Fibroblast of lung (primary cell): ENCODE results near the gene KRT7.

ENCODE experiments used
- EZH2 ChIP-seq: IDR thresholded peaks from 2 replicates; pipeline ENCODE4 v1.5.1; 2012; ENCODE audit warnings: low read length, control low read depth, mild to moderate bottlenecking; ENCODE audit errors: missing control alignments
- TF ChIP-seq, protein P1 (sequence below), 2 donors: IDR thresholded peaks in 1 of 2; conservative IDR thresholded peaks in 1 of 2; 1 replicate in 1 of 2; 2 replicates in 1 of 2; pipeline ENCODE4 v1.5.1; 2011 to 2012; ENCODE audit warnings: low read length in 2 of 2, control low read depth in 1 of 2, inconsistent platforms in 1 of 2, low read depth in 1 of 2, mild to moderate bottlenecking in 1 of 2

GRCh38 chr12:52201451-52201839, 31.6 kb upstream of the KRT7 start:
- TF ChIP-seq, protein P1, sequence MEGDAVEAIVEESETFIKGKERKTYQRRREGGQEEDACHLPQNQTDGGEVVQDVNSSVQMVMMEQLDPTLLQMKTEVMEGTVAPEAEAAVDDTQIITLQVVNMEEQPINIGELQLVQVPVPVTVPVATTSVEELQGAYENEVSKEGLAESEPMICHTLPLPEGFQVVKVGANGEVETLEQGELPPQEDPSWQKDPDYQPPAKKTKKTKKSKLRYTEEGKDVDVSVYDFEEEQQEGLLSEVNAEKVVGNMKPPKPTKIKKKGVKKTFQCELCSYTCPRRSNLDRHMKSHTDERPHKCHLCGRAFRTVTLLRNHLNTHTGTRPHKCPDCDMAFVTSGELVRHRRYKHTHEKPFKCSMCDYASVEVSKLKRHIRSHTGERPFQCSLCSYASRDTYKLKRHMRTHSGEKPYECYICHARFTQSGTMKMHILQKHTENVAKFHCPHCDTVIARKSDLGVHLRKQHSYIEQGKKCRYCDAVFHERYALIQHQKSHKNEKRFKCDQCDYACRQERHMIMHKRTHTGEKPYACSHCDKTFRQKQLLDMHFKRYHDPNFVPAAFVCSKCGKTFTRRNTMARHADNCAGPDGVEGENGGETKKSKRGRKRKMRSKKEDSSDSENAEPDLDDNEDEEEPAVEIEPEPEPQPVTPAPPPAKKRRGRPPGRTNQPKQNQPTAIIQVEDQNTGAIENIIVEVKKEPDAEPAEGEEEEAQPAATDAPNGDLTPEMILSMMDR (conservative IDR thresholded peaks at IDR 0.05 in 1 of 2, IDR thresholded peaks at IDR 0.05 in 1 of 2; ENCODE audit: low read depth in 1 of 2, low read length in 2 of 2), result no peak
- no peak for TF ChIP-seq EZH2
